Measurements from ENCODE around the gene UVRAG.

DNA sequence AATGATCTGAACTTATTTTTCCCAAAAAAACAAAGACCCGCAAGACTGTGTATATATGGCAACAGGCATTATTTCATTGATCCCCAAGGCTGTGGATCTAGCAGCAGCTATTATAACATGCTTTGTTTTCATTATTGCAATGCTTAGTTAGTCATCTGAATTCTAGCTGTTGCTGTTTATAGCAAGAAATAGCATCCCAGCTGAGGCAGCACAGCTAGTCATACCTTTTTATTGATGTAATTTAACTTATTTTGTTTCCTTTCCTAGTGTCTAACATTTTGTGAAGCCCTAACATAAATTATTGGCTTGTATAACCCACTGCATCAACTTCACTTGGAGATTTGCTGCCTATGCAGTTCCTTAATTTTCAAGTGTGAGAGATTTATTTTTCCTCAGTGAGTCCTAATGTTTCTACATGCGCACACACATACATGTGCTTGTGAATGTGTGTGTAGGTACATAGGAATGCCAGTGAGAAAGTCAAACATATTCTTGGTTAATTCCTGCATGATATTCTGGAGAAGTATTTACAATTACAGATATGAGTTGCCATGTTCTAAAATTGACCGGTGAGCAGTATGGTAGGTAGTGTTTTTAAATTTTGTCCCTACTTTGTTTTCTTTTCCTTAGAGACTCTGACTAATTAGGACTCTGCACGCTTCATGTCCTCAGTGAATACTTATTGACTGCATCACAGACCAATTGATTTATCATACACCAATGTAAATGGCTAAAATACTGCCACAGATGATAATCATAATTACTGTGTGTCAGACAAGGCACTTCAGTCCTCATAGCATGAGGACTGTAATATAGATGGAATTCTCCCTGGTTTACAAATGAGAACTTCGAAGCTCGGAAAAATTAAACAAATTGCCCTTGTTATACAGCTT lies 272.0 kb downstream of the UVRAG start:
- TF ChIP-seq, protein P1, sequence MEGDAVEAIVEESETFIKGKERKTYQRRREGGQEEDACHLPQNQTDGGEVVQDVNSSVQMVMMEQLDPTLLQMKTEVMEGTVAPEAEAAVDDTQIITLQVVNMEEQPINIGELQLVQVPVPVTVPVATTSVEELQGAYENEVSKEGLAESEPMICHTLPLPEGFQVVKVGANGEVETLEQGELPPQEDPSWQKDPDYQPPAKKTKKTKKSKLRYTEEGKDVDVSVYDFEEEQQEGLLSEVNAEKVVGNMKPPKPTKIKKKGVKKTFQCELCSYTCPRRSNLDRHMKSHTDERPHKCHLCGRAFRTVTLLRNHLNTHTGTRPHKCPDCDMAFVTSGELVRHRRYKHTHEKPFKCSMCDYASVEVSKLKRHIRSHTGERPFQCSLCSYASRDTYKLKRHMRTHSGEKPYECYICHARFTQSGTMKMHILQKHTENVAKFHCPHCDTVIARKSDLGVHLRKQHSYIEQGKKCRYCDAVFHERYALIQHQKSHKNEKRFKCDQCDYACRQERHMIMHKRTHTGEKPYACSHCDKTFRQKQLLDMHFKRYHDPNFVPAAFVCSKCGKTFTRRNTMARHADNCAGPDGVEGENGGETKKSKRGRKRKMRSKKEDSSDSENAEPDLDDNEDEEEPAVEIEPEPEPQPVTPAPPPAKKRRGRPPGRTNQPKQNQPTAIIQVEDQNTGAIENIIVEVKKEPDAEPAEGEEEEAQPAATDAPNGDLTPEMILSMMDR (IDR thresholded peaks at IDR 0.05): no peak
- no peak for TF ChIP-seq POLR2A (IDR thresholded peaks at IDR 0.05)
- TF ChIP-seq POLR2AphosphoS5 (IDR thresholded peaks at IDR 0.05): no peak
